ENCODE data around the gene LHX5. TPM values are rescaled to one million over a fixed set of nuclear protein-coding genes. Genes with fewer than 3 reads are reported as not detected.

LHX5 gene
- total RNA-seq, 3 donors from 2014 or later (not counting 1 experiment from before 2014, with no cell fraction given) = not detected

DNA sequence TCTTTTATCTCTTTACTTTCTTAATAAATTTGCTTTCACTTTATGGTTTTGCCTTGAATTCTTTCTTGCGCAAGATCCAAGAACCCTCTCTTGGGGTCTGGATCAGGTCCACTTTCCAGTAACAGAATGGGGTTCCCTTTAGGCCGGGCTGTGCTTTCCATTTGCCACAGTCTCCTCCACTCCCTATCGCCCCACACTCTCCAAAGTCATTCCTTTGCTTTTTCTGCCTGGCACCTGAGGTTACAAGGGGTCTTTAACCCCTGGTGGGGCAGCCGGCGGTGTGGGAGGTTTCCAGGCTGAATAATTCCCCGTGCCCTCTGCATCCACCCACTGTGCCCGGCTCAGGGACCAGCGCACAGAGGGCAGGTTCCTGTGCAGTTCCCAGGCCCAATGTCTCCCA, 42.9 kb upstream of the LHX5 start:
- no peaks in the 10 kb centered on the region for H3K36me3 Mint-ChIP-seq
- no peaks in the 10 kb centered on the region for H3K9me3 Mint-ChIP-seq
- Histone ChIP-seq H3K27me3 (ENCODE audit: control insufficient read depth, insufficient read depth, low read length) (peaks cover 13% of the 10 kb centered on the region), H3K27ac (ENCODE audit: low read length) (no peak overlapping the region), H3K36me3 (ENCODE audit: control insufficient read depth, insufficient read depth, low read length) (no peaks in the 10 kb centered on the region), H3K4me1 (ENCODE audit: control insufficient read depth, insufficient read depth, low read length) (no peaks in the 10 kb centered on the region), H3K4me3 (ENCODE audit: low read length) (no peak overlapping the region), H3K9me3 (ENCODE audit: control insufficient read depth, insufficient read depth, low read length) (no peaks in the 10 kb centered on the region)
- DNase-seq (no peak), ATAC-seq (no peak)
- H3K27me3 Mint-ChIP-seq (ENCODE audit: low read depth in 2 of 2) = peaks cover 50 to 61% of the 10 kb centered on the region in 2 donors
- H3K4me1 Mint-ChIP-seq = no peaks in the 10 kb centered on the region
- intact Hi-C loops (cut with micrococcal nuclease) = no loop called here
- 45% methylated on average over 8 of the region's 8 CpGs for WGBS (ENCODE audit: insufficient coverage)
- no peak overlapping the region for H3K27ac Mint-ChIP-seq
- H3K4me3 Mint-ChIP-seq = no peak overlapping the region
- TF ChIP-seq, protein P1, sequence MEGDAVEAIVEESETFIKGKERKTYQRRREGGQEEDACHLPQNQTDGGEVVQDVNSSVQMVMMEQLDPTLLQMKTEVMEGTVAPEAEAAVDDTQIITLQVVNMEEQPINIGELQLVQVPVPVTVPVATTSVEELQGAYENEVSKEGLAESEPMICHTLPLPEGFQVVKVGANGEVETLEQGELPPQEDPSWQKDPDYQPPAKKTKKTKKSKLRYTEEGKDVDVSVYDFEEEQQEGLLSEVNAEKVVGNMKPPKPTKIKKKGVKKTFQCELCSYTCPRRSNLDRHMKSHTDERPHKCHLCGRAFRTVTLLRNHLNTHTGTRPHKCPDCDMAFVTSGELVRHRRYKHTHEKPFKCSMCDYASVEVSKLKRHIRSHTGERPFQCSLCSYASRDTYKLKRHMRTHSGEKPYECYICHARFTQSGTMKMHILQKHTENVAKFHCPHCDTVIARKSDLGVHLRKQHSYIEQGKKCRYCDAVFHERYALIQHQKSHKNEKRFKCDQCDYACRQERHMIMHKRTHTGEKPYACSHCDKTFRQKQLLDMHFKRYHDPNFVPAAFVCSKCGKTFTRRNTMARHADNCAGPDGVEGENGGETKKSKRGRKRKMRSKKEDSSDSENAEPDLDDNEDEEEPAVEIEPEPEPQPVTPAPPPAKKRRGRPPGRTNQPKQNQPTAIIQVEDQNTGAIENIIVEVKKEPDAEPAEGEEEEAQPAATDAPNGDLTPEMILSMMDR (IDR thresholded peaks at IDR 0.05) = no peak

DNA sequence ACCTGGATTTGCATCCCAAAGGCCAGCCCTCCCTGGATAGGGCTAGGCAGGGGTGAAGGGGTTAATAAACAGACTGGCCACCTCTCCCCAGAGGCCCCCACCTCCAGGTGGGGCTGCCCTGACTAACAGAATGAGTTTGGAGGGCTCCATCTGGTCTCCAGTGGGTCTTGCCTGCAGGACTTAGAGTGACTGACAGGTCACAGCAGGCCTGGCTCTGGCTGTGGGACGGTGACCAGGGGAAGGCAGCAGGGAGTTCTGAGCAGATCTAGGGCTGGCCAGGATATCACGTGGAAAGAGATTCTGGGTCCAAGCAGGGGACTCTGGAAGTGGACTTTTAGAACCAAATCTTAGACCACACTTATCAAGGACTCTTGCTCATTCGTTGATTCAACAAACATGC, 40.9 kb upstream of the LHX5 start:
- Mint-ChIP-seq H3K27me3 (ENCODE audit: low read depth in 2 of 2) (peaks cover 47 to 53% of the 10 kb centered on the region in 2 donors), H3K27ac (no peak overlapping the region), H3K4me3 (no peak overlapping the region), H3K36me3 (no peaks in the 10 kb centered on the region), H3K9me3 (no peaks in the 10 kb centered on the region), H3K4me1 (no peaks in the 10 kb centered on the region)
- Histone ChIP-seq H3K27ac (ENCODE audit: low read length) (no peak overlapping the region), H3K27me3 (ENCODE audit: control insufficient read depth, insufficient read depth, low read length) (peaks cover 3% of the 10 kb centered on the region), H3K9me3 (ENCODE audit: control insufficient read depth, insufficient read depth, low read length) (no peaks in the 10 kb centered on the region), H3K4me3 (ENCODE audit: low read length) (no peak overlapping the region), H3K4me1 (ENCODE audit: control insufficient read depth, insufficient read depth, low read length) (no peaks in the 10 kb centered on the region), H3K36me3 (ENCODE audit: control insufficient read depth, insufficient read depth, low read length) (no peaks in the 10 kb centered on the region)
- TF ChIP-seq, protein P1 (IDR thresholded peaks at IDR 0.05) = no peak
- 17% methylated on average over 3 of the region's 3 CpGs for WGBS (ENCODE audit: insufficient coverage)
- ATAC-seq (no peak), DNase-seq (no peak)
- intact Hi-C loops (cut with micrococcal nuclease) = no loop called here

DNA sequence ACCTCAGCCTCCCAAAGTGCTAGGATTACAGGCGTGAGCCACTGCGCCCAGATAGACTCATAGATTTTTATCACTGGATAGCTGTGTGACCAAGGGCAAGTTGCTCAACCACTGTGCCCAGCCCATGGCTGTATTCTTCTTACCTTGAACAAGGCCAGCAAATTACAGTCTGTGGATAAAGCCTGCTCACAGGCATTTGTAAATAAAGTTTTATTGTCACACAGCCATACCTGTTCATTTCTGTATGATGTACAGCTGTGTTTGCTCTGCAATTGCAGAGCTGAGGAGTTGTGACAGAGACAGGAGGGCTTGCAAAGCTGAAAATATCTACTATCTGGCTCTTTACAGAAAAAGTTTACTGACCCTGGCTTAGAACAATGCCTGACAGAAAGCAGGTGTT, 35.2 kb upstream of the LHX5 start:
- no peaks in the 10 kb centered on the region for H3K36me3 ChIP-seq (ENCODE audit: control insufficient read depth, insufficient read depth, low read length)
- DNase-seq (no peak), ATAC-seq (no peak)
- no peak overlapping the region for H3K4me3 Mint-ChIP-seq
- no peaks in the 10 kb centered on the region for H3K4me1 Mint-ChIP-seq
- H3K27ac ChIP-seq (ENCODE audit: low read length) = no peak overlapping the region
- no peaks in the 10 kb centered on the region for H3K27me3 ChIP-seq (ENCODE audit: control insufficient read depth, insufficient read depth, low read length)
- no peaks in the 10 kb centered on the region for H3K36me3 Mint-ChIP-seq
- TF ChIP-seq, protein P1 (IDR thresholded peaks at IDR 0.05) = no peak
- 81% methylated on average over 2 of the region's 2 CpGs for WGBS (ENCODE audit: insufficient coverage)
- H3K4me3 ChIP-seq (ENCODE audit: low read length) = no peak overlapping the region
- H3K27ac Mint-ChIP-seq = no peak overlapping the region
- no peaks in the 10 kb centered on the region for H3K9me3 ChIP-seq (ENCODE audit: control insufficient read depth, insufficient read depth, low read length)
- intact Hi-C loops (cut with micrococcal nuclease) = no loop called here
- H3K9me3 Mint-ChIP-seq = no peaks in the 10 kb centered on the region
- peaks cover 32 to 44% of the 10 kb centered on the region in 2 donors for H3K27me3 Mint-ChIP-seq (ENCODE audit: low read depth in 2 of 2)
- no peaks in the 10 kb centered on the region for H3K4me1 ChIP-seq (ENCODE audit: control insufficient read depth, insufficient read depth, low read length)

DNA sequence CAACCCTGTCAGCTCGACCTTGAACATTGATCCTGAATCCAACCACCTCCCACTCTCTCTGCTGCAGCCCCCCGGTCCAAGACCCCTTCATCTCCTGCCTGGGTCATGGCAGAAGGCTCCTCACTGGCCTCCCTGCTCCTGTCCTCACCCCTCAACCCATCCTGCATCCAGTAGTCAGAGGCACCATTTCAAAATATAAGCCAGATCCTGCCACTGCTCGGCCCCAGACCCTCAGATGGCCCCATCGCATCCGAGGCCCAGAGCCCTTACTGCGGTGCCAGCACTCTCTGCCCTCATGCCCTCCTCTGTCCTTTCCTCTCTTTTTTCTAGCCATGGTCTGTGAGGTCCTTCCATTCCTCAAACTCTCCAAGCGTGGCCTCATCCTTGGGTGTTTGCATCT, 34.3 kb upstream of the LHX5 start:
- peaks cover 2% of the 10 kb centered on the region for H3K27me3 ChIP-seq (ENCODE audit: control insufficient read depth, insufficient read depth, low read length)
- H3K36me3 Mint-ChIP-seq = no peaks in the 10 kb centered on the region
- H3K27me3 Mint-ChIP-seq (ENCODE audit: low read depth in 2 of 2) = peaks cover 34 to 40% of the 10 kb centered on the region in 2 donors
- no peak overlapping the region for H3K4me3 Mint-ChIP-seq
- no peaks in the 10 kb centered on the region for H3K4me1 ChIP-seq (ENCODE audit: control insufficient read depth, insufficient read depth, low read length)
- intact Hi-C loops (cut with micrococcal nuclease) = no loop called here
- DNase-seq (no peak), ATAC-seq (no peak)
- TF ChIP-seq, protein P1 (IDR thresholded peaks at IDR 0.05) = no peak
- H3K9me3 Mint-ChIP-seq = no peaks in the 10 kb centered on the region
- H3K27ac ChIP-seq (ENCODE audit: low read length) = no peak overlapping the region
- no peak overlapping the region for H3K4me3 ChIP-seq (ENCODE audit: low read length)
- no peaks in the 10 kb centered on the region for H3K9me3 ChIP-seq (ENCODE audit: control insufficient read depth, insufficient read depth, low read length)
- H3K36me3 ChIP-seq (ENCODE audit: control insufficient read depth, insufficient read depth, low read length) = no peaks in the 10 kb centered on the region
- no peaks in the 10 kb centered on the region for H3K4me1 Mint-ChIP-seq
- 59% methylated on average over 7 of the region's 7 CpGs for WGBS (ENCODE audit: insufficient coverage)
- no peak overlapping the region for H3K27ac Mint-ChIP-seq

Measured in natural killer cell (primary cell).